ENCODE measurements around the gene CALCOCO2.
"Not testable (repeated sequence)": the region's sequence is repeated elsewhere in the genome, so short reads cannot be mapped to it uniquely, and the experiment has no call there.

DNA sequence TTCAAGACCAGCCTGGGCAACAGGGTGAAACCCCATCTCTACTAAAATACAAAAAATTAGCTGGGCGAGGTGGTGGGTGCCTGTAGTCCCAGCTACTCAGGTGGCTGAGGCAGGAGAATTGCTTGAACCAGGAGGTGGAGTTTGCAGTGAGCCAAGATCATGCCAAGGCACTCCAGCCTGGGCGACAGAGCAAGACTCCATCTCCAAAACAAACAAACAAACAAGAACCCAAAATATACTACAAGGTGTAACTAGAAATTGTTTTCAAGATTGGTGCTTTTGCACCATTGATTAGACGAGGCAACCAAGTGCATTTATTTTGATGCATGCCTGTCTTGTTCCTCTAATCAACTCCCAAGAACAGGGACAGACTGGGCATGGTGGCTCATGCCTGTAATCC lies 41.6 kb downstream of the CALCOCO2 start:
- TF ChIP-seq, protein P1, sequence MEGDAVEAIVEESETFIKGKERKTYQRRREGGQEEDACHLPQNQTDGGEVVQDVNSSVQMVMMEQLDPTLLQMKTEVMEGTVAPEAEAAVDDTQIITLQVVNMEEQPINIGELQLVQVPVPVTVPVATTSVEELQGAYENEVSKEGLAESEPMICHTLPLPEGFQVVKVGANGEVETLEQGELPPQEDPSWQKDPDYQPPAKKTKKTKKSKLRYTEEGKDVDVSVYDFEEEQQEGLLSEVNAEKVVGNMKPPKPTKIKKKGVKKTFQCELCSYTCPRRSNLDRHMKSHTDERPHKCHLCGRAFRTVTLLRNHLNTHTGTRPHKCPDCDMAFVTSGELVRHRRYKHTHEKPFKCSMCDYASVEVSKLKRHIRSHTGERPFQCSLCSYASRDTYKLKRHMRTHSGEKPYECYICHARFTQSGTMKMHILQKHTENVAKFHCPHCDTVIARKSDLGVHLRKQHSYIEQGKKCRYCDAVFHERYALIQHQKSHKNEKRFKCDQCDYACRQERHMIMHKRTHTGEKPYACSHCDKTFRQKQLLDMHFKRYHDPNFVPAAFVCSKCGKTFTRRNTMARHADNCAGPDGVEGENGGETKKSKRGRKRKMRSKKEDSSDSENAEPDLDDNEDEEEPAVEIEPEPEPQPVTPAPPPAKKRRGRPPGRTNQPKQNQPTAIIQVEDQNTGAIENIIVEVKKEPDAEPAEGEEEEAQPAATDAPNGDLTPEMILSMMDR (IDR thresholded peaks at IDR 0.05), result not testable (repeated sequence)
- TF ChIP-seq MYC (IDR thresholded peaks at IDR 0.05; ENCODE audit: borderline replicate concordance, low read length); POLR2A (IDR thresholded peaks at IDR 0.05; ENCODE audit: low read length); PHF8 (IDR thresholded peaks at IDR 0.05; ENCODE audit: borderline replicate concordance, low read depth); JUN (IDR thresholded peaks at IDR 0.05); CHD2 (IDR thresholded peaks at IDR 0.05; ENCODE audit: low read length, partially characterized antibody); POLR2AphosphoS2 (conservative IDR thresholded peaks at IDR 0.05; ENCODE audit: low read length); ZFP36 (IDR thresholded peaks at IDR 0.05; ENCODE audit: borderline replicate concordance, partially characterized antibody); KDM1A (IDR thresholded peaks at IDR 0.05; ENCODE audit: low read depth); EP300 (IDR thresholded peaks at IDR 0.05): not testable (repeated sequence)

Data from A549 (cell line).